Peyer's patch (tissue), 4 donors: ENCODE results near the gene TBXAS1.

Experiments
- POLR2A ChIP-seq, 2 donors: fragments of 450-650 bp; IDR thresholded peaks; one replicate each; pipeline ENCODE4 v1.5.1; 2017; ENCODE audit warnings: antibody characterized with exemption in 2 of 2, mild to moderate bottlenecking in 2 of 2, moderate library complexity in 2 of 2
- TF ChIP-seq, protein P1 (sequence below), 6 experiments: fragments of 450-650 bp in 4 of 6; fragments of 200-600 bp in 2 of 6; sonication (generic) in 1 of 6; IDR thresholded peaks; one replicate each; pipeline ENCODE4 v1.5.1; 2017 to 2019; ENCODE audit warnings: antibody characterized with exemption in 6 of 6, mild to moderate bottlenecking in 3 of 6, moderate library complexity in 1 of 6

DNA sequence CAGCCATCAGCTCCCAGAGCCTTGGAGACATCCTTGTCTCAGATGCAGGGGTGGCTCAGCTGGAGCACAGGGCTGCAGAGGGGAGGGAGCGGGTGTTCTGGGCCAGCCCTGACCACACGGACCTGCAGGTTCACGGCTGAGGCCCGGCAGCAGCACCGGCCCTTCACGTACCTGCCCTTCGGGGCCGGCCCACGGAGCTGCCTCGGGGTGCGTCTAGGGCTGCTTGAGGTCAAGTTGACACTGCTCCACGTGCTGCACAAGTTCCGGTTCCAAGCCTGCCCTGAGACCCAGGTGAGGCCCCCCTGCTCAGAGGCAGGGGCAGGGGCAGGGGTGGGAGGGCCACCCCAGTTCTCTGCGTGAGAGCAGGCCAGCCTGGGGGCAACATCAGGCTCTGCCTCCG is 188.5 kb downstream of the TBXAS1 start:
- TF ChIP-seq, protein P1, sequence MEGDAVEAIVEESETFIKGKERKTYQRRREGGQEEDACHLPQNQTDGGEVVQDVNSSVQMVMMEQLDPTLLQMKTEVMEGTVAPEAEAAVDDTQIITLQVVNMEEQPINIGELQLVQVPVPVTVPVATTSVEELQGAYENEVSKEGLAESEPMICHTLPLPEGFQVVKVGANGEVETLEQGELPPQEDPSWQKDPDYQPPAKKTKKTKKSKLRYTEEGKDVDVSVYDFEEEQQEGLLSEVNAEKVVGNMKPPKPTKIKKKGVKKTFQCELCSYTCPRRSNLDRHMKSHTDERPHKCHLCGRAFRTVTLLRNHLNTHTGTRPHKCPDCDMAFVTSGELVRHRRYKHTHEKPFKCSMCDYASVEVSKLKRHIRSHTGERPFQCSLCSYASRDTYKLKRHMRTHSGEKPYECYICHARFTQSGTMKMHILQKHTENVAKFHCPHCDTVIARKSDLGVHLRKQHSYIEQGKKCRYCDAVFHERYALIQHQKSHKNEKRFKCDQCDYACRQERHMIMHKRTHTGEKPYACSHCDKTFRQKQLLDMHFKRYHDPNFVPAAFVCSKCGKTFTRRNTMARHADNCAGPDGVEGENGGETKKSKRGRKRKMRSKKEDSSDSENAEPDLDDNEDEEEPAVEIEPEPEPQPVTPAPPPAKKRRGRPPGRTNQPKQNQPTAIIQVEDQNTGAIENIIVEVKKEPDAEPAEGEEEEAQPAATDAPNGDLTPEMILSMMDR (IDR thresholded peaks at IDR 0.05): no peak
- TF ChIP-seq POLR2A (IDR thresholded peaks at IDR 0.05): no peak
